Left renal pelvis (tissue), 4 donors: ENCODE results near the gene HINT1. TPM values are rescaled to one million over a fixed set of nuclear protein-coding genes. Genes with fewer than 3 reads are reported as not detected.
"Not testable (repeated sequence)": the region's sequence is repeated elsewhere in the genome, so short reads cannot be mapped to it uniquely, and the experiment has no call there.

Experiments used
- DNase-seq, 4 donors: peaks; one replicate each; pipeline ENCODE4 v3.0.0-alpha.2; 2013; ENCODE audit warnings: low read depth in 4 of 4, low spot score in 3 of 4
- polyA plus RNA-seq, 4 donors: library from polyadenylated mRNA; unstranded; fragments of 120-200 nt; gene quantifications; one replicate each; pipeline ENCODE4 v1.2.1, GENCODE V29; 2013; ENCODE audit not compliant: insufficient read length in 4 of 4

Gene HINT1
- polyA plus RNA-seq, 4 donors: 298 to 407 (median 399) TPM

DNA sequence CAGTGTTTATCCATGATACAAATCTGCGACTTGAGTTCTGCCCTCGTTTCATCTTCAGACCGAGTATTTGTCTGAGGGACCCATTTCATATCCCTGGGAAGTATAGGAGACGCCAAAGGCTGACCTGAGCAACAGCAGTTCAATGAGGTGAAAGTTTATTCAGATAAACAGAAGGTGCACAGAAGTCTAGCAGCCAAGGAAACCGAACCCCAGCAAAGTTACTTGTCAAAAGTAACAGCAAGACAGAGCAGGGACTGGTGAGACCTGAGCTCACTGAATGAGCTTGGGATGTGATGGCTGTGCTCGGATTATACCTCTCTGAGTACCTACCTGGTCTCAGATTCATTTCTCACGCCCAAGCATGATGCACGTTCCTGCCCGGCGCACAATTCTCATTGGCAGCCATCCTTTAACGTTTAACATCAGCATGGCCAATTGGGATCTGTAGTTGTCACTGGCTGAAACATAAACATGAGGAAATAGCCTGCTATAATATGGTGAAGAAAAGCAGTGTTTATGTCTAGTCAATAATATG is 6.3 kb upstream of the HINT1 start:
- no peak for DNase-seq

DNA sequence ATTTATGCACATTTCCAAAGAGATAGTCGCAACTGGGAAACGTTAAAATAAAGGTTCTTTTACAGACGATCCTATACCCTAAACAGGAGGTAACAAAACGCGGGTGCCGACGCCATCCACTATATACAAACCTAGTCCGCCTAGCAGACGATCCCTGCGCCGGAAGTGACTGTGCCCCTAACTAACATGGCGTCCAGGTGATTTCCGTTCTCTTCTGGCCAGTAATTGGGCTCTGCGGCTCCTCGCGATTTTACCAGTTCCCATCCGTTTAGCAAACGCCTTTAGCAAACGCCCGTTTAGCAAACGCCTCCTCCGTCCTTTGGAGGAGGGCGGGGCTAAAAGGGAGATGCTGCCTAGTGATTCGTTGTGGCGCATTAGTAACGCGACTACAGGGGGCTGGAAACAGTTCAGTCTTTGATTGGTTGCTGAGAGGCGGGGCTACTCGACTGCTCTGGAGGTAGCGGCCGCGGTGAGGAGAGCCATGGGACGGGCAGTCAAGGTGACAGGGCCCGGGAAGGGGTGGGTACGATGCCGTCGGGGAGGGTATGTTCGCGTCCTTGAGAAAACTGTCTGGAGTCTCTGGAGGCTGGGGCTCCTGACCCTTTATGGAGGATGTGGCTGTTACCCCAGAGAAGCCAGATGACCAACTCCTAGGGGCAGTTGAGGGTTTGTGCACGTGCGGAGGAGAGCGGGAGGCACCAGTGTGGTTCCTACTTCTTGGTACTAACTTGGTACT is 5.7 kb upstream of the HINT1 start, which contains the start of gene LYRM7:
Gene LYRM7, plus strand, starts transcription at position 405 of the 736 bp plus-strand sequence. Its CDS starts 77 bp downstream, at position 482.
- peak; percentile 95 to 99 (median 98) for DNase-seq

DNA sequence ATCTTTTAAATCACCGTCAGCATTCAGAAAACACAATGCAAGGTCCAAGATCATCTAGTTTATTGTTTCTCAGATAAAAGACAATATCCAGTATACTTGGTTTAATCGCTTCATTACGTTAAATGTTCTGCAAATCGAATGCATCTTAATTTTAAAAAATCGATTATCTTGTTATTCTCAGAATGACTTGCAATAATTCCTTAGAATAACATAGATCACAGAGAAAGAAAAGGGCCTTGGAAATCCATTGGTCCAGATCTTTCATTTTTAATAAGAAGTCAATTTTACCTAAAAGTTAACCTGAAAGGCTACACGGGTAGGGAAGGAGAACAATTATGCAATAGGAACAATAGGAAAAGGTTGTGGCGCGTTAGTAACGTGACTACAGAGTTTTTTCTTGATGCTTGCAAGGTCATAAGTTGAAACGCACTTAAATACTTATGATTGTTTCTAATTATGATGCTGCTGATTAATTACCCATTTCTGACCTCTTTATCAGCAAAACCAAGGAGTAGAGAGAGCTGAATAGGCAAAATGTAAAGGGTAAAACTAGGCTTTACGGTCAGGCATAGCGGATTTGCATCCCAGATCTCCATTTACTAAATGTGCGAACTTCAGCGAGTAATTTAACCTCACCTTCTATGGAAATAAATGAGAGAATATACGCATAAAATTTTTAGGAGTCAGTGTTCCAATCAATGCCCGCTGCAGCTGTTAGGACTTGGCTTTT is 4.9 kb upstream of the HINT1 start:
- DNase-seq: no peak

GRCh38 chr5:131167615-131168014 is 2.6 kb upstream of the HINT1 start:
- no peak for DNase-seq

DNA sequence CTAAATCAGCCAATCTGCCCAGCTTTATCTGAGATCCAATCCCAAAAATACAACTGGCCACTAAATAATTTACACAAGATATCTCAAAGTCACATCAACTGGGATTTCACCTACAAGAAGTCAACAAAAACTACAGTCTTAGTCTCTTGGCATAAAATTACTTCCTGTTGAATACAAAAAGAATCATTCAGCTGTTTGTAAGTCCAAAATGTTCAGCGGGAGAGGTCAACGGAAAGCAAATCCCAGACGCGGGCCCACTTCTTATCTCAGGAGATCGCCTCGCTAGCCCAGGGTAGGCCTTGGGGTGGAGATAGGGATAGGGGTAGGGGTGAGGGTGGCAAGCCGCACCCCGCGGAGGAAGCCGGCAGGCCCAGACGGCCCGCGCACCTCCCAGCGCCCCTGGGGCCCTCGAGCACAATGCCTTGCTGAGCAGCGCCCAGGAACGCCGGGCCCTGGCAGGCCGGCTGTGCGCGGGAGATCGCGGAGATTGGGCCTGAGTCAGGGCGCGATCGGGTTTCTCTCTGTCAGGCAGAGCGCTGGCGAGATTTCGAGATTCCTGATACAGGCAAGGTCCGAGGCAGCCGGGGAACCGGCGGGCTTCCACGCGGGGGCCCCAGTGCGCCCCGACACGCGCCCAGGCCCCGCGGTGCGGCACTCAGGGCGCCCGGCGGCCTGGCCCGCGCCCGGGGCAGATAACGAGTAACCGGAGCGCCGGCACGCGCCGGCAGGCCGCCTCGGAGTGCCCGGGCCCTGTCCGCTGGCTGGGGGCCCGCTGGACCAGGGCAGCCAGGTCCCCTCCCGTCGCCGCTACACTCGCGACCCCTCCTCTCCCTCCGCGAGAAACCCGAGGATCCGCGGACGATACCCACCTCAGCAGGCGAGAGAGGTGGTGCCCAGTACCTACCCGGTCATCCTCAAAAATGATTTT is 601 bp downstream of the HINT1 start:
- DNase-seq: peak; percentile 35 to 51 (median 47)

DNA sequence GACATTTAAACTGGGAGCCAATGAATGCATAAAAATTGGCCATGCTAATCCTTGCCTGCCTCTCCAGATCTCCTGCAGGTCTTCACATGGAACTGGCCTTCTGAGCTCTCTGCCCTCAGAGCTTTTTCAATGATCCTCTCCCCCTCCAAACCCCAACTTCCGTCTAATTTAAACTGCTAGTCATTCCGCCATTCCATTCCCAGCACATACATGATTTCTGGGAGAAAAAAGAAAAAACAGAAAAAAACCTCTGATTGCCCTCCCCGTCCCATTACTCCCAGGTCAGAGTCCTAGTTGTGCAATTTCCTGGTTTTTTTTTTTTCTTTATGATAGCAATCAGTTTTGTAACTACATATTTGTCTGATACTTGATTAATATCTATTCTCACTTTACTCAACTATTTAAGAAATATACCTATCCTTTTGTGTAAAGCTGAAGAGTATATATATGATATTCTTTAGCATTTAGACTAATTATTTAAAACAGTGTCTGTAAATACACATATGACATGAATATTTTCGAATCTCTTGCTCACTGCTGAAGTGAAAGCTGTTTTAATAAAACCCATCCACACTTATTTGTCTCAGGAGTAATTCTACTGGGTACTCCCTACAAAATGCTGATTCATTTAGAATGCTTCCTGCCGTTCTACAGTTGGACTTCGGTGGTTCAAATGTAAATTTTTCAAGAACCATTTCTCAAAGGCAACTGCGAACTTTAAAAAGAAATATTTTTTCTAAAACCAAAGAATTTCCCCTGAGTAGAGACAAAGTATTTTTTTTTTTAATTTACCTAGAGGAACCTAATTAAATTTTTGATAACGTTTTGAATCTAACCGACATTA is 1.6 kb downstream of the HINT1 start:
- DNase-seq: no peak

DNA sequence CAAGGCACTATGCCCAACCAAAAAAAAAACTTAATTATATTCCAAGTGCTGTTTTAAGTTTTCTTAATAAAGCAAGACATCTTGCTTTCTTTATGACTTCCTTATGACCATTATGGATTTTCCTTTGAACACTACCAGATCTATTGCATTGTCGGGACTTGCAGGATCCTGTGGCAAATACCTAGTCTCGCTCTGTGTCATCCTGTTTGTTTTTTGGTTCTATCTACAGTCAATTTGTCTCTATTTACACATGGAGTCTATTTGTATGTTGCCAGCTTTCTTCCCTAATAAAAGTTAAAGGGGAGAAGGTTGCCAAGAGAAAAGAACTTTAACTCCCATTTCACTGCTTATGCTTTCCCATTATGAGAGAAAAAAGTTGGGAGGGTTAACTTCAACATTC is 4.9 kb downstream of the HINT1 start:
- DNase-seq: no peak

DNA sequence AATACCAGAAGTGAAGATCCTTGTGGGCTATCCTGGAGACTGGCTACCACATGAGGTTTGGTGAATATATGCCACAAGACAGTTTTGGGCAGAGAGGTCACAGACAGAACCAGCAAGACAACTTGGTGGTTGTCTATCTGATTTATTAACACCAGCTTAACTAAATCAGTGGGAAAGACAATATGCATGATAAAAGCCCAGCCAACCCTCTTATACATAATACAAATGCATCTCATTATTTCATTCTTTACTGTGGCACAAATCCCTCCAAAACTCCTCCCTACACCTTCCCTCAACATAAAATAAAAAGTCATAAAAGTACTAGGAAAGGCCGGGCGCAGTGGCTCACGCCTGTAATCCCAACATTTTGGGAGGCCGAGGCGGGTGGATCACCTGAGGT is 8.1 kb downstream of the HINT1 start:
- no peak for DNase-seq

- DNase-seq: no peak
These were observed 8.7 kb downstream of the HINT1 start for GRCh38 chr5:131156385-131156784.

DNA sequence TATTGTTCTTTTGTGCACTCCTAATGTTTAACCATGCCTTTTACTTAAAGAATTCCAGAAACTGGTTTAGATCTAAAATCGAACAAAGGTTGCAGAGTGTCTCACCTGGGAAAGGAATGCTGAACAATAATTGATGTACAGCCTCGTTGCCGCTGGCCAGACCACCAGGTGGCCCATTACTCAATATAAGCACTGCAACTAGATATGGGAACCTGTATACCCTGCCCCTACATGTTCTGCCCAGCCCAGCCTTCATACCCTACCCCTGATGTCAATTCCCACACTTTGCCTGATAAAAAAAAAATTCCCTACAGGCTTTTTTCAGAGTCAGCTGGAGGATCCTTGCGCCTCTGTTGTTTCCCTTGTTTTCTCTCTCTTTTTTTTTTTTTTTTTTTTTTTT is 13.8 kb downstream of the HINT1 start:
- no peak for DNase-seq

DNA sequence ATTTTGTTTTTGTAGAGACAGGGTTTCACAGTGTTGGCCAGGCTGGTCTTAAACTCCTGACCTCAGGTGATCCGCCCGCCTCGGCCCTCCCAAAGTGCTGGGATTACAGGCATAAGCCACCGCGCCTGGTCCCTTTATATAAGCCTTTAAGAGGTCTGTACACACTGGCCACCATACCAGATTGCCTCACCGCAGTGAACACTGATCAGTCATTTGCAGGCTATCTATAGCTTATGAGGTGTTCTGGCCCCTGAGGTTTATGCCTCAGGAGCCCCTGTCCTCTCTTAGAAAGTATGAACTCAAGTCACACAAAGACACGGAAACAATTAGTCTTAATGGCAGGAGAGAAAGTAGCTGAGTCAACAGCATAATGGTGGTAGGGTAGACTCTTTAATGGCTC is 14.6 kb downstream of the HINT1 start:
- no peak for DNase-seq

DNA sequence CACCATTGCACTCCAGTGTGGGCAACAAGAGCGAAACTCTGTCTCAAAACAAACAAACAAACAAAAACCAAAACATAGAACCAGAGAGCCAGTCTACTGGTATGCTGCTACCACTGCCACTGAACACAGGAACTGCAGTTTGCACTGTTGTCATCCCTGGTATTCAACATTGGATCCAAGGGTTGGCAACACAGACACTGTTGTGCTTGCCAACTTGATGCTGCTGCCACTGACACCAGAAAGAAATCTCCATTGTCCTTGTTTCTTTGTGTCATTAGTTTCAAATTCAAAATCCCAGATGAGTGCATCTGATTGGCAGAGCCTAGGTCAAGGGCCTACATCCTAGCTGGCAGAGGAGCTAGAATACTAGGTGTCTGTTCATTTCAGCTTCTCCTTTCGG is 16.2 kb downstream of the HINT1 start:
- no peak for DNase-seq

GRCh38 chr5:131147258-131147657 is 17.8 kb downstream of the HINT1 start:
- no peak for DNase-seq

GRCh38 chr5:131142970-131143617 is 22.0 kb downstream of the HINT1 start:
- DNase-seq: no peak

- no peak for DNase-seq
These were observed 25.7 kb downstream of the HINT1 start for GRCh38 chr5:131139321-131139720.

GRCh38 chr5:131138406-131138805 is 26.6 kb downstream of the HINT1 start:
- not testable (repeated sequence) for DNase-seq

DNA sequence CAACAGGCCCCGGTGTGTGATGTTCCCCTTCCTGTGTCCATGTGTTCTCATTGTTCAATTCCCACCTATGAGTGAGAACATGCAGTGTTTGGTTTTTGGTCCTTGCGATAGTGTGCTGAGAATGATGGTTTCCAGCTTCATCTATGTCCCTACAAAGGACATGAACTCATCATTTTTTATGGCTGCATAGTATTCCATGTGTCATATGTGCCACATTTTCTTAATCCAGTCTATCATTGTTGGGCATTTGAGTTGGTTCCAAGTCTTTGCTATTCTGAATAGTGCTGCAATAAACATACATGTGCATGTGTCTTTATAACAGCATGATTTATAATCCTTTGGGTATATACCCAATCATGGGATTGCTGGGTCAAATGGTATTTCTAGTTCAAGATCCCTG is 32.0 kb downstream of the HINT1 start:
- not testable (repeated sequence) for DNase-seq

DNA sequence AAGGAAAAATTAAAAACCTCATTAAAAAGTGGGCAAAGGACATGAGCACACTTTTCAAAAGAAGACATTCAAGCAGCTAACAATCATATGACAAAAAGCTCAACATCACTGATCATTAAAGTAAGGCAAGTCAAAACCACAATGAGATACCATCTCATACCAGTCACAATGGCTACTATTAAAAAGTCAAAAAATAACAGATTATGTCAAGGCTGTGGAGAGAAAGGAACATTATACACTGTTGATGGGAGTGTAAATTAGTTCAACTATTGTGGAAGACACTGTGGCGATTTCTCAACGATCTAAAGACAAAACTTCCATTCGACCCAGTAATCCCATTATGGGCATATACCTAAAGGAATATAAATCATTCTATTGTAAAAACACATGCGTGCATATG is 35.8 kb downstream of the HINT1 start:
- no peak for DNase-seq

DNA sequence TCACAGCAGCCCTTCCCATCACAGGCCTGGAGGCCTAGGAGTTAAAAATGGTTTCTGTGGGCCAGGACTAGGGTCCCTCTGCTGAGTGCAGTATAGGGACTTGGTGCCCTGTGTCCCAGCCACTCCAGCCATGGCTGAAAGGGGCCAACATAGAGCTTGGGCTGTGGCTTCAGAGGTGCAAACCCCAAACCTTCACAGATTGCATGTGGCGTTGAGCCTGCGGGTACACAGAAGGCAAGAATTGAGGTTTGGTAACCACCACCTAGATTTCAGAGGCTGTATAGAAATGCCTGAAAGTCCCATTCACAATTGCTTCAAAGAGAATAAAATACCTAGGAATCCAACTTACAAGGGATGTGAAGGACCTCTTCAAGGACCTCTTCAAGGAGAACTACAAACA is 37.8 kb downstream of the HINT1 start:
- DNase-seq: not testable (repeated sequence)
